Measurements from ENCODE around the gene DNLZ.
A peak's percentile ranks its signal among the peaks of the same experiment; 100 is the strongest.
"Not testable (repeated sequence)": the region's sequence is repeated elsewhere in the genome, so short reads cannot be mapped to it uniquely, and the experiment has no call there.

DNLZ gene

GRCh38 chr9:136363106-136363948 is at the start of gene DNLZ:
DNLZ (minus strand) TSS chr9:136363744; CDS start chr9:136363714, 30 bp downstream.
- peak; percentile 97 for DNase-seq (ENCODE audit: low spot score)

- no peak for DNase-seq (ENCODE audit: low spot score)
Observed at GRCh38 chr9:136412962-136413361, 49.4 kb upstream of the DNLZ start.

- no peak for DNase-seq (ENCODE audit: low spot score)
Observed at GRCh38 chr9:136411378-136411777, 47.8 kb upstream of the DNLZ start.

GRCh38 chr9:136410500-136411287 is 47.1 kb upstream of the DNLZ start, which contains the start of the genes ENTR1 and PMPCA:
ENTR1 (minus strand) TSS chr9:136410614; CDS start chr9:136410397, 217 bp downstream.
PMPCA (plus strand) TSS chr9:136410658; CDS start chr9:136410669, 11 bp downstream.
- peak; percentile 98 for DNase-seq (ENCODE audit: low spot score)

GRCh38 chr9:136409557-136410455 is 46.3 kb upstream of the DNLZ start:
- peak; percentile 73 for DNase-seq (ENCODE audit: low spot score)

GRCh38 chr9:136407911-136408310 is 44.4 kb upstream of the DNLZ start:
- no peak for DNase-seq (ENCODE audit: low spot score)

- not testable (repeated sequence) for DNase-seq (ENCODE audit: low spot score)
Observed at GRCh38 chr9:136407061-136407460, 43.5 kb upstream of the DNLZ start.

GRCh38 chr9:136405904-136406303 is 42.4 kb upstream of the DNLZ start:
- DNase-seq (ENCODE audit: low spot score) = not testable (repeated sequence)

GRCh38 chr9:136405481-136405880 is 41.9 kb upstream of the DNLZ start:
- no peak for DNase-seq (ENCODE audit: low spot score)

GRCh38 chr9:136404801-136405136 is 41.2 kb upstream of the DNLZ start:
- DNase-seq (ENCODE audit: low spot score) = no peak

GRCh38 chr9:136403915-136404800 is 40.6 kb upstream of the DNLZ start:
- no peak for DNase-seq (ENCODE audit: low spot score)

- DNase-seq (ENCODE audit: low spot score) = no peak
Observed at GRCh38 chr9:136403538-136403914, 40.0 kb upstream of the DNLZ start.

GRCh38 chr9:136402067-136402466 is 38.5 kb upstream of the DNLZ start:
- DNase-seq (ENCODE audit: low spot score) = no peak

- no peak for DNase-seq (ENCODE audit: low spot score)
Observed at GRCh38 chr9:136401173-136401922, 37.8 kb upstream of the DNLZ start.

- DNase-seq (ENCODE audit: low spot score) = peak; percentile 99
Observed at GRCh38 chr9:136400038-136400834, 36.7 kb upstream of the DNLZ start, which contains the start of gene SNAPC4. SNAPC4 (minus strand) TSS chr9:136400170; CDS start chr9:136398428, 1,742 bp downstream.

GRCh38 chr9:136399176-136400037 is 35.9 kb upstream of the DNLZ start:
- DNase-seq (ENCODE audit: low spot score) = peak; percentile 66

GRCh38 chr9:136398286-136398685 is 34.7 kb upstream of the DNLZ start:
- DNase-seq (ENCODE audit: low spot score) = no peak

GRCh38 chr9:136397643-136398042 is 34.1 kb upstream of the DNLZ start:
- no peak for DNase-seq (ENCODE audit: low spot score)
